NOMO-1 (cell line): ENCODE data around the gene KDM4B.
A peak's percentile ranks its signal among the peaks of the same experiment; 100 is the strongest.
"Not testable (repeated sequence)": the region's sequence is repeated elsewhere in the genome, so short reads cannot be mapped to it uniquely, and the experiment has no call there.

Source experiments
- DNase-seq, 2 experiments: peaks; one replicate each; lab custom pipeline; 2025; ENCODE audit not compliant: unreplicated experiment in 2 of 2; lab: John Stamatoyannopoulos, UW

The KDM4B gene

GRCh38 chr19:4968462-4969291 is at the start of gene KDM4B:
TSS of gene KDM4B (plus strand) at chr19:4969113. CDS start at chr19:5032891, 63,778 bp downstream.
- peak; percentile 99 for DNase-seq

- peak; percentile 18 to 32 for DNase-seq
Measured at GRCh38 chr19:4922530-4923275, 46.2 kb upstream of the KDM4B start.

- no peak for DNase-seq
Measured at GRCh38 chr19:4923276-4923747, 45.6 kb upstream of the KDM4B start.

- DNase-seq, result no peak
Measured at GRCh38 chr19:4929186-4929585, 39.7 kb upstream of the KDM4B start.

GRCh38 chr19:4930664-4931063 is 38.2 kb upstream of the KDM4B start:
- DNase-seq, result no peak

GRCh38 chr19:4932711-4933110 is 36.2 kb upstream of the KDM4B start:
- DNase-seq, result no peak

- DNase-seq, result no peak
Measured at GRCh38 chr19:4933528-4933927, 35.4 kb upstream of the KDM4B start.

- DNase-seq, result no peak
Measured at GRCh38 chr19:4935444-4935843, 33.5 kb upstream of the KDM4B start.

GRCh38 chr19:4937060-4937459 is 31.9 kb upstream of the KDM4B start:
- no peak for DNase-seq

- not testable (repeated sequence) for DNase-seq
Measured at GRCh38 chr19:4938461-4938860, 30.5 kb upstream of the KDM4B start.

GRCh38 chr19:4939466-4939865 is 29.4 kb upstream of the KDM4B start:
- no peak for DNase-seq

GRCh38 chr19:4941638-4942169 is 27.2 kb upstream of the KDM4B start:
- DNase-seq, result not testable (repeated sequence)

GRCh38 chr19:4950650-4951049 is 18.3 kb upstream of the KDM4B start:
- not testable (repeated sequence) for DNase-seq

GRCh38 chr19:4951656-4952055 is 17.3 kb upstream of the KDM4B start:
- DNase-seq, result no peak

GRCh38 chr19:4952945-4953344 is 16.0 kb upstream of the KDM4B start:
- DNase-seq, result no peak

- not testable (repeated sequence) for DNase-seq
Measured at GRCh38 chr19:4954320-4955149, 14.4 kb upstream of the KDM4B start.

- DNase-seq, result no peak
Measured at GRCh38 chr19:4955274-4955673, 13.6 kb upstream of the KDM4B start.

GRCh38 chr19:4957981-4958380 is 10.9 kb upstream of the KDM4B start:
- DNase-seq, result no peak

- DNase-seq, result no peak
Measured at GRCh38 chr19:4962085-4962619, 6.8 kb upstream of the KDM4B start.

- DNase-seq, result no peak
Measured at GRCh38 chr19:4965061-4965460, 3.9 kb upstream of the KDM4B start.
